IMR-90 (cell line): ENCODE results near the gene NUCB2. TPM values are rescaled to one million over a fixed set of nuclear protein-coding genes. Genes with fewer than 3 reads are reported as not detected.

Experiments
- ATAC-seq: fragments of 200-7000 bp; cut with Tn5 transposase; 2 replicates; pipeline ENCODE4 v1.9.1; 2020; ENCODE audit warnings: low read depth, mild to moderate bottlenecking, moderate library complexity
- BruUV-seq: library from RNA; stranded (reverse); fragments of 400-500 nt; replicated peaks from 2 replicates; lab custom pipeline; 2021; lab: Mats Ljungman, UMichigan
- CTCF ChIA-PET: fragments of 300-600 bp; formaldehyde crosslinking; extraction: SDS; loops from one replicate; lab custom pipeline; 2021; ENCODE audit warnings: antibody characterized with exemption; lab: Yijun Ruan, JAX
- POLR2A ChIA-PET: fragments of 300-600 bp; sonication (Branson Sonifier 250); formaldehyde crosslinking; loops from one replicate; lab custom pipeline; 2022; ENCODE audit warnings: antibody characterized with exemption; ENCODE audit not compliant: unreplicated experiment; lab: Charles Lee
- DNase-seq: peaks from one replicate; pipeline ENCODE4 v3.0.0; 2013
- H2AFZ ChIP-seq: replicated peaks from 2 replicates; pipeline ENCODE3; 2013; ENCODE audit warnings: low read length, mild to moderate bottlenecking; ENCODE audit not compliant: poor library complexity
- H2AK5ac ChIP-seq: 2 replicates; pipeline ENCODE4 v1.6.1; 2013; ENCODE audit warnings: low read depth, low read length, inconsistent platforms
- H2AK9ac ChIP-seq: replicated peaks from 2 replicates; pipeline ENCODE3; 2013; ENCODE audit warnings: mild to moderate bottlenecking, low read depth, low read length, moderate library complexity; ENCODE audit not compliant: poor library complexity
- H2BK120ac ChIP-seq: 2 replicates; pipeline ENCODE4 v1.6.1; 2013; ENCODE audit warnings: low read depth, low read length, inconsistent platforms
- H2BK15ac ChIP-seq: 3 replicates; pipeline ENCODE4 v1.6.1; 2013; ENCODE audit warnings: low read depth, low read length, inconsistent platforms
- H2BK20ac ChIP-seq: 2 replicates; pipeline ENCODE4 v1.6.1; 2013; ENCODE audit warnings: low read depth, mild to moderate bottlenecking, inconsistent platforms, low read length, moderate library complexity
- H2BK5ac ChIP-seq: 2 replicates; pipeline ENCODE4 v1.6.1; 2013; ENCODE audit warnings: mild to moderate bottlenecking, low read depth, low read length, inconsistent platforms; ENCODE audit not compliant: poor library complexity, severe bottlenecking
- H3K14ac ChIP-seq: replicated peaks from 2 replicates; pipeline ENCODE4 v1.6.1; 2013; ENCODE audit warnings: low read depth, low read length, inconsistent platforms
- H3K18ac ChIP-seq: 2 replicates; pipeline ENCODE4 v1.6.1; 2013; ENCODE audit warnings: low read depth, low read length, control low read depth
- H3K23ac ChIP-seq: 2 replicates; pipeline ENCODE4 v1.6.1; 2013; ENCODE audit warnings: low read depth, low read length, inconsistent platforms
- H3K27ac ChIP-seq: 2 replicates; pipeline ENCODE4 v1.5.1; 2013; ENCODE audit warnings: mild to moderate bottlenecking, control low read depth, low read length; ENCODE audit not compliant: insufficient read depth
- H3K27me3 ChIP-seq: 2 replicates; pipeline ENCODE4 v1.6.1; 2013; ENCODE audit warnings: low read length; ENCODE audit not compliant: control insufficient read depth, insufficient read depth
- H3K36me3 ChIP-seq: 2 replicates; pipeline ENCODE4 v1.6.1; 2013; ENCODE audit warnings: low read length, mixed read lengths; ENCODE audit not compliant: control insufficient read depth, insufficient read depth
- H3K4ac ChIP-seq: 2 replicates; pipeline ENCODE4 v1.6.1; 2013; ENCODE audit warnings: low read depth, low read length, inconsistent platforms
- H3K4me1 ChIP-seq: 2 replicates; pipeline ENCODE4 v1.6.1; 2013; ENCODE audit warnings: low read length, mixed read lengths; ENCODE audit not compliant: control insufficient read depth, insufficient read depth
- H3K4me2 ChIP-seq: 2 replicates; pipeline ENCODE4 v1.6.1; 2013; ENCODE audit warnings: low read depth, mild to moderate bottlenecking, control low read depth, low read length, moderate library complexity
- H3K4me3 ChIP-seq: 2 replicates; pipeline ENCODE4 v1.5.1; 2013; ENCODE audit warnings: low read depth, mild to moderate bottlenecking, control low read depth, low read length, moderate library complexity; ENCODE audit not compliant: insufficient read depth
- H3K56ac ChIP-seq: 2 replicates; pipeline ENCODE4 v1.6.1; 2013; ENCODE audit warnings: low read length, inconsistent platforms; ENCODE audit not compliant: insufficient read depth; ENCODE audit errors: extremely low read depth
- H3K79me1 ChIP-seq, 2 experiments: 2 replicates each; pipeline ENCODE4 v1.6.1; 2013; ENCODE audit warnings: low read length in 2 of 2, inconsistent platforms in 1 of 2, low read depth in 1 of 2
- H3K9ac ChIP-seq: 2 replicates; pipeline ENCODE4 v1.6.1; 2013; ENCODE audit warnings: low read depth, low read length, control low read depth
- H3K9me1 ChIP-seq: 2 replicates; pipeline ENCODE4 v1.6.1; 2013; ENCODE audit warnings: low read length, inconsistent platforms; ENCODE audit not compliant: insufficient read depth
- H3K9me3 ChIP-seq: 2 replicates; pipeline ENCODE4 v1.6.1; 2013; ENCODE audit warnings: low read length; ENCODE audit not compliant: control insufficient read depth, insufficient read depth
- H4K20me1 ChIP-seq: 2 replicates; pipeline ENCODE4 v1.6.1; 2013; ENCODE audit warnings: low read length, inconsistent platforms; ENCODE audit not compliant: insufficient read depth
- H4K5ac ChIP-seq: 2 replicates; pipeline ENCODE4 v1.6.1; 2013; ENCODE audit warnings: mild to moderate bottlenecking, low read depth, low read length, control low read depth
- H4K8ac ChIP-seq, 2 experiments: 2 replicates each; pipeline ENCODE4 v1.6.1; 2013; ENCODE audit warnings: low read depth in 2 of 2, low read length in 2 of 2, control low read depth in 1 of 2, inconsistent platforms in 1 of 2
- H4K91ac ChIP-seq: 2 replicates; pipeline ENCODE4 v1.6.1; 2013; ENCODE audit warnings: low read depth, low read length, inconsistent platforms; ENCODE audit not compliant: insufficient read depth
- BHLHE40 ChIP-seq: fragments of 150-350 bp; IDR thresholded peaks from 2 replicates; pipeline ENCODE4 v1.6.1; 2016; ENCODE audit warnings: mild to moderate bottlenecking, low read depth, low read length
- CTCF ChIP-seq: conservative IDR thresholded peaks from 2 replicates; pipeline ENCODE4 v1.5.1; 2012; ENCODE audit warnings: mild to moderate bottlenecking, low read depth, low read length, improper control_type of control experiment
- FOS ChIP-seq: fragments of 150-350 bp; IDR thresholded peaks from 2 replicates; pipeline ENCODE4 v1.6.1; 2016; ENCODE audit warnings: low read depth, low read length
- MXI1 ChIP-seq: IDR thresholded peaks from 2 replicates; pipeline ENCODE4 v1.6.1; 2012; ENCODE audit warnings: low read depth, mild to moderate bottlenecking, low read length, moderate library complexity, borderline replicate concordance
- NFE2L2 ChIP-seq: fragments of 150-350 bp; IDR thresholded peaks from 2 replicates; pipeline ENCODE4 v1.6.1; 2016; ENCODE audit warnings: low read depth, mild to moderate bottlenecking, low read length
- SMC3 ChIP-seq: fragments of 150-350 bp; IDR thresholded peaks from 2 replicates; pipeline ENCODE4 v1.6.1; 2016; ENCODE audit warnings: low read depth, mild to moderate bottlenecking, antibody characterized with exemption, low read length, moderate library complexity
- USF2 ChIP-seq: fragments of 150-350 bp; IDR thresholded peaks from 2 replicates; pipeline ENCODE4 v1.6.1; 2017; ENCODE audit warnings: mild to moderate bottlenecking, antibody characterized with exemption, low read length, low read depth
- WGBS, 2 experiments: methylation state at CpG; one replicate each; pipeline versions ENCODE4 v1.1.5 to v1.1.7; 2013; ENCODE audit warnings: missing lambda C conversion rate in 2 of 2; ENCODE audit not compliant: insufficient read length in 1 of 2; ENCODE audit errors: extremely low coverage in 2 of 2; 5-methylcytosine and 5-hydroxymethylcytosine counted together
- dilution Hi-C: fragments of 300-500 bp; cut with HindIII; formaldehyde crosslinking; loops from one replicate; pipeline ENCODE4 v1.14.3; 2018; ENCODE audit warnings: low sequenced_read_pairs; ENCODE audit not compliant: unreplicated experiment
- in situ Hi-C: fragments of 300-500 bp; cut with MboI; formaldehyde crosslinking; loops from 3 replicates; pipeline ENCODE4 v1.14.3; 2019; ENCODE audit warnings: low sequenced_read_pairs, inconsistent platforms, mixed read lengths
- intact Hi-C: fragments of 100-400 bp; cut with micrococcal nuclease; formaldehyde crosslinking; loops from 2 replicates; pipeline ENCODE4 v1.10.0; 2022
- polyA plus RNA-seq, 3 experiments: library from polyadenylated mRNA; depleted of rRNA; stranded (reverse); fragments of >200 nt; gene quantifications; 2 replicates each; pipeline ENCODE4 v1.2.3, GENCODE V29; 2012; ENCODE audit warnings: low replicate concordance in 1 of 3
- total RNA-seq: library from RNA; depleted of rRNA; stranded (reverse); fragments of >200 nt; gene quantifications from 2 replicates; pipeline ENCODE4 v1.2.3, GENCODE V29; 2012

The NUCB2 gene
- total and polyA plus RNA-seq, 2 of the 4 experiments (the other 2 are of a cell fraction), result 52.7 to 55.4 TPM

DNA sequence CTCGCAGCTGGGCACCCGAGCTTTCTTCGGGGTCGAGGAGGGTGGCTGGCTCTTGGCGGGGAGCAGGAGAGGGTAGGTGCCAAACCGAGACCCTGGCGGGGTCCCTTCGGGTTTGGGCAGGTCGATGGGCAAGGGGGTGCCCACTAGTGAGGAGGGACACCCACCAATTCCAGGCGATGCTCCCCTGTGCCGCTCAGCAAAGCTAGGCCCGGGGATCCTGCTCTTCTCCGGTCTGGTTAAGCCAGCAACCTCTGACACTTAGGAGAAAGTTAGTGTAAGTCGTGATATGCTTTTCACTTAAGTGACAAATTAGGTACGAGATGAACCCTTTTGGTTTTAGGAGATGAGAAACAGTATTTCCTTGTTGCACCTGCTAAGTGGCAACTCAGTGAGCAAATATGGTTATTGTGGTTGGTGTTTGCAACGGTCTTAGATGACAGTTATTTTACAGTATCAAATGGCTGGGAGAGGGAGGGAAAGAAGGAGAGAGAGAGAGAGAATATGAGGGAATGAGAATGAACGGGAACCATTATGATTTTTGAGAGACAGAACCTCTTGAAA lies 565 bp downstream of the NUCB2 start:
- no peaks in the 10 kb centered on the region for H3K9me1 ChIP-seq
- peak overlapping the region; percentile 77 for H2BK5ac ChIP-seq
- H3K4me3 ChIP-seq, result peak overlapping the region; percentile 79
- H3K4me2 ChIP-seq, result peak overlapping the region; percentile 93
- peak overlapping the region; percentile 77 for H3K9ac ChIP-seq
- H3K27ac ChIP-seq, result peak overlapping the region; percentile 77
- peak overlapping the region; percentile 27 for H3K14ac ChIP-seq
- dilution Hi-C loops, result no loop called here
- H3K23ac ChIP-seq, result peak overlapping the region; percentile 70; the same call in 1 of the 2 replicates
- WGBS, 2 experiments, result 0% methylated on average over 1 of the region's 17 CpGs; no CpG with 5 or more reads in 1 of the 2 experiments
- H2BK15ac ChIP-seq, result no peak overlapping the region
- POLR2A ChIA-PET, result interaction anchor here (1.0 kb wide), 1 partner anchor 37 kb away, joined by 3 read pairs; no protein-coding TSS in a partner anchor
- peak; percentile 9 for ATAC-seq
- no peaks in the 10 kb centered on the region for H3K36me3 ChIP-seq
- intact Hi-C loops, result loop anchor here (1.0 to 5.0 kb wide), 2 partner anchors 47 to 75 kb away; partner anchors contain the start of gene NCR3LG1
- peak overlapping the region; percentile 15; the same call in 1 of the 2 replicates for H4K5ac ChIP-seq
- H3K18ac ChIP-seq, result peak overlapping the region; percentile 38; the same call in 1 of the 2 replicates
- CTCF ChIA-PET, result no interaction called here
- H3K79me1 ChIP-seq, result peaks cover 16 to 28% of the 10 kb centered on the region in 2 experiments
- H3K9me3 ChIP-seq, result no peaks in the 10 kb centered on the region
- peak overlapping the region; percentile 97 for H2AFZ ChIP-seq
- H2BK120ac ChIP-seq, result no peak overlapping the region
- H3K4ac ChIP-seq, result peak overlapping the region; percentile 62
- H2AK5ac ChIP-seq, result 0 out of 2 replicates have a peak overlapping the region, but pooled peaks have one; percentile 30
- peaks cover 2% of the 10 kb centered on the region; the same call in 1 of the 2 replicates for H3K4me1 ChIP-seq
- H3K27me3 ChIP-seq, result no peaks in the 10 kb centered on the region
- DNase-seq, result peak; percentile 63
- in situ Hi-C loops, result no loop called here
- no peaks in the 10 kb centered on the region for H4K20me1 ChIP-seq
- TF ChIP-seq MXI1, result no peak
- TF ChIP-seq NFE2L2, result no peak
- no peak for TF ChIP-seq FOS
- no peak for TF ChIP-seq BHLHE40
- TF ChIP-seq USF2, result no peak
- no peak for TF ChIP-seq CTCF
- TF ChIP-seq SMC3, result no peak
- H3K56ac ChIP-seq, result peak overlapping the region; percentile 17; the same call in 1 of the 2 replicates
- H4K8ac ChIP-seq, result peak overlapping the region; percentile 43 to 83; a peak in 3 of 4 replicates
- peak overlapping the region; percentile 90 for H2AK9ac ChIP-seq
- BruUV-seq, result no TSS peak
- peak overlapping the region; percentile 72; the same call in 1 of the 2 replicates for H4K91ac ChIP-seq
- no peak overlapping the region for H2BK20ac ChIP-seq
